ENCODE data around the gene CCDC191. TPM values are rescaled to one million over a fixed set of nuclear protein-coding genes. Genes with fewer than 3 reads are reported as not detected.

CCDC191 gene
- total and polyA plus RNA-seq, 12 donors: 0.60 to 13.1 (median 4.6) TPM

- 79 to 100% (median 91%) methylated on average over 1 of the region's 1 CpG for WGBS, 4 donors
- TF ChIP-seq CTCF (IDR thresholded peaks at IDR 0.05): no peak
- TF ChIP-seq POLR2A (IDR thresholded peaks at IDR 0.05): no peak
Observed at GRCh38 chr3:113979916-113980315, 76.4 kb downstream of the CCDC191 start.

GRCh38 chr3:113977822-113978221 lies 78.5 kb downstream of the CCDC191 start:
- Histone ChIP-seq H3K36me3 (replicated peaks in 1 of 2) (no peaks in the 10 kb centered on the region), H3K4me1 (replicated peaks in 1 of 2) (no peaks in the 10 kb centered on the region), H3K4me3 (no peak overlapping the region), H3K27me3 (no peaks in the 10 kb centered on the region), H3K27ac (no peak overlapping the region), H3K9me3 (replicated peaks in 1 of 3) (peaks cover 0 to 6% (median 0%) of the 10 kb centered on the region in 3 donors)
- intact Hi-C loops (cut with DNase I): no loop called here
- WGBS, 4 donors: 84 to 95% (median 92%) methylated on average over 4 of the region's 4 CpGs
- TF ChIP-seq POLR2A (IDR thresholded peaks at IDR 0.05): no peak
- no peak for TF ChIP-seq CTCF (IDR thresholded peaks at IDR 0.05)
- DNase-seq: no peak

More at GRCh38 chr3:113979916-113980315, 76.4 kb downstream of the CCDC191 start:
- Histone ChIP-seq H3K27me3 (no peaks in the 10 kb centered on the region), H3K9me3 (replicated peaks in 1 of 3) (no peaks in the 10 kb centered on the region), H3K4me1 (replicated peaks in 1 of 2) (no peaks in the 10 kb centered on the region), H3K36me3 (replicated peaks in 1 of 2) (no peaks in the 10 kb centered on the region), H3K27ac (no peak overlapping the region), H3K4me3 (no peak overlapping the region)
- intact Hi-C loops (cut with DNase I): no loop called here
- DNase-seq: no peak

DNA sequence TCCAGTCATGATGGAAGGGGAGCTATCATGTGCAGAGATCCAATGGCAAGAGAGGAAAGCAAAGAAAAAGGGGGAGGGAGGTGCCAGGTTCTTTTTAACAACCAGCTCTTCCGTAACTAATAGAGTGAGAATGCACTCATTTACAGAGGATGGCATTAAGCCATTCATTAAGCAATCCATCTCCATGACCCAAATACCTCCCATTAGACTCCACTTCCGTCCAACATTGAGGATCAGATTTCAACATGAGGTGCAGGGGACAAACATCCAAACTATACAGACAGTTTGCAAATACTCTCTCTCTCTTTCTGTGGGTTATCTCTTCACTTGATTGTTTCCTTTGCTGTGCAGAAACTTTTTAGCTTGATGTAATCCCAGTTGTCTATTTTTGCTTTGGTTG lies 87.3 kb downstream of the CCDC191 start:
- 32 to 50% (median 38%) methylated on average over 2 of the region's 2 CpGs for WGBS, 4 donors
- intact Hi-C loops (cut with DNase I): no loop called here
- H3K4me1 ChIP-seq (replicated peaks in 1 of 2): no peaks in the 10 kb centered on the region
- H3K36me3 ChIP-seq (replicated peaks in 1 of 2): no peaks in the 10 kb centered on the region
- peaks cover 0 to 6% (median 0%) of the 10 kb centered on the region in 3 donors for H3K9me3 ChIP-seq (replicated peaks in 1 of 3)
- TF ChIP-seq POLR2A (IDR thresholded peaks at IDR 0.05) (no peak), CTCF (IDR thresholded peaks at IDR 0.05) (no peak)
- H3K27me3 ChIP-seq: no peaks in the 10 kb centered on the region
- no peak overlapping the region for H3K27ac ChIP-seq
- DNase-seq: peak in 1 of 7 donors; percentile 4
- H3K4me3 ChIP-seq: no peak overlapping the region

- 88 to 91% (median 89%) methylated on average over 2 of the region's 2 CpGs for WGBS, 4 donors
- no peaks in the 10 kb centered on the region for H3K36me3 ChIP-seq (replicated peaks in 1 of 2)
- TF ChIP-seq CTCF (IDR thresholded peaks at IDR 0.05): no peak
- TF ChIP-seq POLR2A (IDR thresholded peaks at IDR 0.05): no peak
- H3K9me3 ChIP-seq (replicated peaks in 1 of 3): no peaks in the 10 kb centered on the region
- H3K27me3 ChIP-seq: no peaks in the 10 kb centered on the region
- no peak for DNase-seq
- H3K27ac ChIP-seq: no peak overlapping the region
- no peak overlapping the region for H3K4me3 ChIP-seq
- intact Hi-C loops (cut with DNase I): no loop called here
- H3K4me1 ChIP-seq (replicated peaks in 1 of 2): no peaks in the 10 kb centered on the region
Observed at GRCh38 chr3:113966172-113966571, 90.2 kb downstream of the CCDC191 start.
